Kasumi-1 (cell line): ENCODE data around the gene ELMO3.

ENCODE experiments used
- DNase-seq, 2 experiments: peaks; one replicate each; lab custom pipeline; 2025; lab: John Stamatoyannopoulos, UW

ELMO3 gene

DNA sequence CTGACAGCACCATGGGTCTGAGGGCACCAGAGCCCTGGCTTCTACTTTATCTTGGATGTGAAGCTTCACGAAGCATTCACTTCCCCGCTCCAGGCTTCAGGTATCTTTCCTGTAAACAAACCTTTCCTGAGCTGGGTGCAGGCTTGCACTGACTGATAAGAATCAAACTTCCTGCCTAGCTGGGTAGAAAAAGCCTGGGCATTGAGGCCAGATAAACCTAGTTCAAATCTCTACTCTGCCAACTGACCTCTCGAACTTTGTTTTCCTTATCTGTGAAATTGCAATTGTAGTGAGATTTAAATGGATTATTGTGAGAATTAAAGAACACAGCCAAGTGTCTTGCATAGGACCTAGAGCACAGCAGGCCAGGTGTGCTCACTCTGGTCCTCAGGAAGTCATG, 25.1 kb downstream of the ELMO3 start:
- no peak for DNase-seq

DNA sequence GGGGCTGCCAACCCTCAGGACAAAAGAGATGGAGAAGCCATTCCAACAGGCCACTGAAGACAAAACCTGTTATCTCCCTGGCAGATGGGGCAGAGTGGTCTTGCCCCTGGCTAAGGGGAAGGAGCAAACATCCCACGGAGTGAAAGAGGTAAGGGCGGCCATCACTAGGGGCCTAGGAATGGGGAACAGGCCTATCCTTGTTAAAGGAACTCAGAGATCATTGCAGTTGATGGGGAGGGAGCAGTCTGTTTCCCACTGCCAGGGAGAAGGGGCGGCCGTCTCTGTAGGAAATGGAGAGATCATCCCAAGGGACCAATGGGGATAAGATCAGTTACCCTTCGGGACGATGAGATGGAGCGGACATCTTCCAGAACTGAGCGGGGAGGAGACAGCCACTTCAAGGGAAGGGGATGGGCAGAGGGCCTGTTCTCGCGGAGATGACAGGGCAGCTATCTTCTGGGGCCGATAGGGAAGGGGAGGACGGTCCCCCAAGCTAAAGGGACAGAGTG, 27.4 kb downstream of the ELMO3 start:
- no peak for DNase-seq

DNA sequence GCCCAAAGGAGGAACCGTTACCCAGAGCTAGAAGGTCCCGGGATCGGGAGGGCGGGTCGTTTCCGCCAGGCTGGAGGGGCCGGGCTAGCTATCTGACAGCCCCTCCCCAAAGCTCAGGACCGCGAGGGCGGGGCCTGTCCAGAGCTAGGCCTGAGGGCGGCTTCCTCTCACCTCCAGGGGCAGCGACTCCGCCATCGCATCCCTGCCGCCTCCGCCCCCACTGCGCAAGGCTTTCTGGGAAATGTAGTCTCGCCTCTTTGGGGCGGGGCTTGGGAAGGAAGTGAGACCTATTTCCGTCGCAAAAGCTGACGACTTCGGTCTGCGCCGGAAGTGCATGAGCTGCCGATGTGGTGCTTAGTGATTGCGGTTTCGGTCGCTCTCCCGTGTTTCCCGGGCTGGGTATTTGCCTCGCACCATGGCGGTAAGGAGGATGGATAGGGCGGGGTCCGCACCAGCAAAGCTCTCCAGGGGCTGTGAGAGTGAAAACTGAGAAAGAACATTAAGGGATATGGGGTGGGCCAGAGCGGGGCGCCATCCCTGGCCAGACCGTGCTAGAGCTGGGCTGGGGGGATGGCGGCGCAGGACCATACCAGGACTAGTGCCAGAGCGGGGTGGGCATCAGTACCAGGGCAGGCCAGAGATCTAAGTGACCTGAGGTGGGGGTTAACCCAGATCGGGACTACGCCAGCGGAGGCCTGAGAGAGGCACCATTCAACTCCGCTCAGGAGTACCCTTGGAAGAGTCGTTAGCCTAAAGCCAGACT, 28.1 kb downstream of the ELMO3 start, which contains the start of gene TMEM208:
Gene TMEM208 (plus strand): TSS at position 327 of the 763 bp plus-strand sequence. CDS start 89 bp downstream, at position 416.
- DNase-seq, result peak; percentile 94 to 96

DNA sequence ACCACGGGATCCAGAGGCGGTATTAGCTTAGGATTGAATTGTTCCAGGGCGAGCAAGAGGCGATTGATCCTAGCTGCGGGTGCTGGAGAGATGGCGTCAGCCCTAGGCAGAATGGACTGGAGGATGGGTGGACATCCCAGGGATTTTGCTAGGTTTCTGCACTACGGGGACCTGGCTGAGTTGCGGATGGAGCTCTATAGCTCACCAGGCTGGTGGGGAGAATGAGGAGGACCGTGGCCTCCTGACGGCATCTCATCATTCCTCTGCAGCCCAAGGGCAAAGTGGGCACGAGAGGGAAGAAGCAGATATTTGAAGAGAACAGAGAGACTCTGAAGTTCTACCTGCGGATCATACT, 28.6 kb downstream of the ELMO3 start:
- no peak for DNase-seq

DNA sequence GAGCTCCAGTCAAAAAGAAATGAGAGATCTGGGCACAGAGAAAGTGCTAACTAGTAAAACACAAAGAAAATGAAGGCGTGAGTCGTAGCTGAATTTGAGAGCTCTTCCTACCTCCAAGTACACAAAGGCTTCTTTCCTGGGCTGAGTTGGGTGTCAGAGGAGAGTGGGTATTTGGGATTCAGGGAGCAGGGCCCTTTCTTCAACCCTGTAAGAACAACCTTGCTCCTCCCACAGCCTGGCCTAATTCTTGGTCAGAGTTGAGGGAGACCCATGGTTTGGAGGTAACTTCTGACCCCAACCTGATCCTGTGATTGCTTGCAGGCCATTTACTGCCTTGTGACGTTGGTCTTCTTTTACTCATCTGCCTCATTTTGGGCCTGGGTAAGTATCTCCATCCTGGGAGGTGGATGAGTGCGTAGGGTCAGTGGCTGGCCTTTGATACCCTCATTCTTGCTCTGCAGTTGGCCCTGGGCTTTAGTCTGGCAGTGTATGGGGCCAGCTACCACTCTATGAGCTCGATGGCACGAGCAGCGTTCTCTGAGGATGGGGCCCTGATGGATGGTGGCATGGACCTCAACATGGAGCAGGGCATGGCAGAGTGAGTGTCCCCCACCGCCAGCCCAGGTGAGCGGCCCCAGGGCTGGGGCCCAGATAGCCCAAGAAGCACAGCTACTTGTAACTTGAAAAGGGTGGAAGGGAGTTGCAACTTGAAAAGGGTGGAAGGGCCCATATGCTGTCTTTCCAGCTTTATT, 29.3 kb downstream of the ELMO3 start:
- no peak for DNase-seq

DNA sequence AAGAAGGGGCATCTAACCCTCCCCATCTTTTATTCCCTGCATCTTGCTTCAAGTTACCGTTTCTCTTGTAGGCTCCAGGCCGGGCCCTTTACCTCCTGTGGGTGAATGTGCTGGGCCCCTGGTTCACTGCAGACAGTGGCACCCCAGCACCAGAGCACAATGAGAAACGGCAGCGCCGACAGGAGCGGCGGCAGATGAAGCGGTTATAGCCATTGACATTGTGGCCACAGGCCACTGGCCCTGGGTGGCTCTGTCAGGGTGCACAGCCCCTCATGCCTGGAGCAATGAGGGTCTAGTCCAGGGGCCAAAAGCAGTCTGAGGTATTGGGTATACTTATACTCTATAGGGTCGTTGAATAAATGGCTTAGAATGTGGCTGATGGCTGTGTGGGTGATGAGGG, 30.0 kb downstream of the ELMO3 start:
- DNase-seq, result no peak

DNA sequence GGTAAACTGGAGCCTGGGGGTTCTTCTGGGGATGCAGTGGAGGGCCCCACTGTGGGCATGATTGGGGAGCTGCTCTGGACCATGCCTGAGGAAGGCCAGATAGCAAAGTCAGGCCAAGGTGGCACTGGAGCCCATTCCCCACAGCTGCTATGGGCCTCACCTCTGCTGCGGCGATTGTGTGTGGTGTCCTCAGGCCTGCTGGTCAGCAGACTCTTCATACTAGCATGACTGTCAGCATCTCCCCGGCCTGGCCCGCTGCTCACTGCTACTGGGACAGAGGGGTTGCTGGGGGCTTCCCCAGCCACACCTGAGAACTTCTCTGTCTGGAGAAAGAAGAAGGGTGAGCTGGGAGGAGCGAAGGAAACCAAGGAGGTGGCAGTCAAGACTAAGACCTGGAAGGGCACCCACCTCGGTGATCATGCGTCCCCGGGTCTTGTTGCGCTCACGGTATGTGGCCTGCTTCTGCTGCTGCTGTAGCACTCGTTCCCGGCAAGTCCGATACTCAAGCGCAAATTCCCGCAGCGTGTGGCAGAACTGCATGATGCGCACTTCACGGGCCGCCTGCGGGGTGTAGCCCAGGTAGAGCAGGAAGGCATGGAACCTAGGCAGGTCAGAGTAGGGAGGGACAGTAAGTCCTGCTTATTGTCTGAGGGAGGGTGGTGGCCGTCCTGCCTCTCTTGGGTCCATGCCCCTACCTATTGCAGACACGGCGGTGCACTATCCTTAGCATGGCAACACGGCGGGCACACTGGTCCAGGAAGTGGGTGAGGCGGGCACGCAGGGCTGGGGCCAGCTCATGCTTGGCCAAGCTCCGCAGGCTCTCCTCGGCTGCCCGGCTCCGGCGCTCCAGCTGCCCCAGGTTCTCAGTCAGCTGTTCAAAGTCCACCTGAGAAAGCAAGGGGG, 31.2 kb downstream of the ELMO3 start:
- DNase-seq, result no peak

DNA sequence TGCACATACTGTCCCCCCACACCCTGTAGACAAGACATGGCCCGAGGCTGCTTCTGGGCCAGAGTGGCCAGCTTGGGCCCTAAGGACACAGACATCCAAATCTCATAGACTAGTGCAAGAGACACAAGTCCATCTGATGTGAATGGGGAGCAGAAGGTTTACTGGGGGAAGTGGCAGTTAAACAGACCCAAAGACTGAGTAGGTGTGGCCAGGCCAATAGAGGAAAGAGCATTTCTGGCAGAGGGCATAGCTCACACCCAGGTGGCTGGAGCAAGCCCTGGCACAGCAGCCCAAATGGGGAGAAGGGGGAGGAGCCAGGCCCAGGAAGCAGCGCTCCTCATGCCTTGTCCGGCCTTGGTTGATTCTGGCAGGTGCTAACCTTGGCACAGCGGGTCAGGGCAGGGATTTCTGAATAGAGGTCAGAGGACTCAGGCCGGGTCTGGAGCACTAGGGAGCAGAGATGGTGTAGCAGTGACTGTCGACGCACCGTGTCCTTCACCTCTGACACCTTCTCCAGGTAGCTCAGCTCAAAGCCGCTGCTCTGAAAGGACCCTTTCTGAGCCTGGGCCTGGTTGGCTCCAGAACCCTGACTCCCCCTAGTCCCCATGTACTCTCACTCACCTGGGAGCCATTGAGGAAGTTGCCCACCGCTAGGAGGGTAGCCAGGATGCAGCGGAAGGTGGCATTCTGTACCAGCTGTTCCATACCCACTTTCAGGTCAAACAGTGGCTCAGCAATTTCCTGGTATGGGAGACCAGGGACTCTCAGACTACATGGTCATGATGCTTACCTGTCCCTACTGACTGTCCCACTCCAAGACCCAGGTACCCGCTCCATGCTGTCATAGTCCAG, 32.1 kb downstream of the ELMO3 start:
- DNase-seq, result no peak

DNA sequence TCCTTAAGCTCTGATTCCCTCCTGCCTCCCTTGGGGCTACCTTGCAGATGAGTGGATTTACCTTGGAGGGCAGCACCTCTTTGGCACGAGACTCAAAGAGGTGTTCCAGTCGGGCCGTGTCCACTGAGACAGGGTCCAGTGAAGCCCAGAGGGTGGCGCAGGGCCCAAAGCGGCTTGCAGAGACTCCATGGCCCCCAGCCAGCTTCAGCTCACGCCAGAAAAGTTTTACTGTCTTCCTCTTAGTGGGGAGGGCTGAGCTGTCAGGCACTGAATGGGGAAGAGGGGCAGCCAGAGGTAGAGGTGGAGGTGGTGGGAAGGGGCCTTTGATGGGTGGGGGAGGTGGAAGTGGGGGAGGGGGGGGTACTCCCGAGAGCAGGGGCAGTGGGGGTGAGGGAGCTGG, 34.7 kb downstream of the ELMO3 start:
- DNase-seq, result no peak

DNA sequence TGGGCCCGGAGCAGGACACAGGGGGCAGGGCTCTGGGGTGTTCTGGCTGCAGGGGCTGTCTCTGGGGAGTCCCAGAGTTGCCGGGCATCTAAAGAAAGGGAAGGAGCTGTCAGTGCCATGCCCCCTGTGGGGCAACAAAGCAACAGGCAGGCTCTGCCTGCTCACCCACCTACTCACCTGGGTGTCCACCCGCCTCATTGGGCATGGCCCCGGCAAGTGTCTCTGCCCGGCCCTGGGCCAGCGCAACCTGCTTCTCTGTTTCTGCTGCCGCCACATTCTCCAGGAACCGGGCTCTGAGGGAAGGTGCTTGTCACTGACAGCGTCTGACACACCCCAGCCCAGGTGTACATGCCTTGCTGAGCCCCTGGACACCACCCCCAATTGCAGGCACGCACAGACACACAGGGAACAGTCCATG, 35.3 kb downstream of the ELMO3 start:
- no peak for DNase-seq

DNA sequence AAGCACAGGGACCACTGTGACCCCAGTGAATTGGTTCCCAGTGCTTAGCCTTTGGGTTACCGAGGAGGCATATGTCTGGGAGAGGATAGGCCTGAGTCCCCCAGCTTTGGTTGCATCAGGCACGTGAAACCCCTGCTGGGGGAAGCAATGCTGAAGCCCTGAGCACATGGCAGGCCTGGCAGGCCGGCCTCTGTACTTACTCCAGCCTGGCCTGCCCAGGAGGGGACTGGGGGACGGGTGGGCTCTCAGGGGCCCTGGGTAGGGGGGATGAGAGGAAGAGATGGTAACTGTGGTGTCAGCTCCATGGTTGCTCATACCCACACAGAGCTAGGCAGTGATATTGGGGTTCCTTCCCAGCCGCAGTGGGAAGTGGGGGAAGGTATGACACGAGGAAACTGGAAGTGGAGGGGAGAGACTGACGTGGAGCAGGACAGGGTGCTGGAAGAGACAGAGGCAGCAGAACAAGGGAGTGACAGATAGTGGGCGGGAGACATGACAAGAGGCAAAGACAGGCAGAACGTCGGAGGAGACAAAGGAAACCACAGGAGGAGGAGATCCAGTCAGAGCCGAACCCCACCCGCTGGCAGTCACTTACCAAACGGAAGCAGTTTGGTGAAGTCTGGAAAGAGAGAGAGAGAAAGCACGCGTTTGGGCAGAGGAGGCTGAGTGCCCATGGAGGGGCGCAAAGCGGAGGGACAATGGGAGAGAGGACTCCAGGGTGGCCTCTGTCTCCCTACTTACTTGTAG, 37.1 kb downstream of the ELMO3 start:
- DNase-seq, result no peak

DNA sequence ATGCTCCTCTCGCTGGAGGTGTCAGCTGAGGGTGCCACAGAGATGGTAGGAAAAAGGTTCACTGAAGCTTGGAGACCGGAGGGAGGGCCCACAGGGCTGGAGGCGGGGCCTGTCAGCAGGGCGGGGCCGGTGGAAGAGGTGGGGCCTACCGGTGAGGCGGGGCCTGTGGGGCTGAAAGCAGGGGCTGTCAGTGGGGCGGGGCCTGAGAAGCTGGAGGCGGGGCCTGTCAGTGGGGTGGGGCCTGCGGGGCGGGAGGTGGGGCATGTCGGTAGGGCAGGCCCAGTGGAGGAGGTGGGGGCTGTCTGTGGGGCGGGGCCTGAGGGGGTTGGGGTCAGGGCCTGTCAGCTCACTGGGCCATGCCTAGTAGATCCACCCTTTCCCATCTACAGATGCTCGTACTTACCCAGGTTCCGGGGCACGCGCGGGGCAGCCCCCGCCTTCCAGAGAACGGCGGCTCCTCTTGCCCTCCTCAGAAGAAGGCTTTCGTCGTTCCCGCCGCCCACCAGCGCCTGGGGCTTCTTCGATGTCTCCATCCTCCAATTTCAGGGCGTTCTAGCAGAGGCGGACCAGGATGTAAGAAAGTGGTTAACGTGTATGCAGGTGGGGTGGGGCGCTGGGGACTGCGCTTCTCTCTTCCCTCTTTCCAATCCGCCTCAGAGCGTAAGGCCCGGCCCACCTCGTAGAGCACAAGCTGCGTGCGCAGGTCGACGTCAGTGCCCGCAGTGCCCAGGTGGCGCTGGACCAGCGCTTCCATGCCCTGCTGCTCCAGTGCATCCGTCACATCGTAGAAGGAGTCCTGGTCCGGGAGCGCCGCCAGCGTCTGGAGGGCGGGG, 37.8 kb downstream of the ELMO3 start:
- peak; percentile 31 to 41 for DNase-seq

DNA sequence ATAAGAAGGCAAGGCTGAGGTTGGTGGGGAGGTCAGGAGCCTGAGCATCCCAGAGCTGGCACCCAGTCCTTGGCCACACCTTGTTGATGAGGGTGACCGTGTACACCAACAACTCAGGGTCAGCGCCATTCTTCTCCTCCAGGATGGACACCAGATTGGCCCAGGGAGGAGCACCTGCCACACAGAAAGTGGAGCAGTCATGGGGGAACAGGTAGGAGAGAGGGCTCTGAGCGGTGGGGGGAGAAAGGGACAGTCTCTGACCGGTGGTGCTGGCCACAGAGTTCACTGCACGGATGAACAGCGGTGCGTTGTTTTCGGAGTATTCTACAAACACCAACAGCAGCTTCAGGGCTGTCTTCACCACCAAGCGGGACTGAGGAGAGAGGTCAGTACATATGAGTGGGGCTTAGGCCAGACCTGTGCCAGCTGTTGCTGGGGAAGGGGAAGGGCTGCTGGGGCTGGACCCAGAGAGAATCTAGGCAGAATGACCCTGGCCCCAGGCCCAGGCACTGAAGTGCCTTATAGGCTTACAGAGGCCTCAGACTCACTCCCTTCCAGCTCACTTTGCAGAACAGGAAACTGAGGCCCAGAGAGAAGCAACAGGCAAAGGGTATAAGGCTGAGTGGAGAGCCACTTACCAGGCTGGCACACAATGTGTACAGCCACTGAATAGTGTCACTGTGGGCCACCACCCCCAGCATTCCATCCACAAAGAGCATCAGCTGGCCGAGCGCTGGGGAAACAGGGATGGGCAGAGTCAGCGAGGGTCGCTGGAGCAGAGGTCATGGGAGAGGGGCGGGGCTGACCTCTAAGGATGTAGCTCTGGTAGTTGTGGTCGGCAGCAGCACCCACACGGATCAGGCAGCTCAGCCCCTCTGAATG, 38.7 kb downstream of the ELMO3 start:
- no peak for DNase-seq

DNA sequence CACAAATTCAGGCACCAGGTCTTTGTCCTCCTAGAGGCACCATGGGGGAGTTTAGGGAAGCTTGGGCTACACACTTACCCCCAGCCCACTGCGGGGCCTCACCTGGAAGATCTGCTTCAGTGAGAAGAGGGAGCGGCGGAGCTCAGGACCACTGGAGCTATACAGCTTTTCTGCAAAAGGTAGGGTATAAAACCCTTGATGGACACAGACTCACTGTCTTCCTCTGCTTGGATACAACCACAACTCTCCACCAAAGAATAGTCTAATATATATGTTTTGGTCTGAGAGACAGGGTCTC, 39.3 kb downstream of the ELMO3 start:
- no peak for DNase-seq

DNA sequence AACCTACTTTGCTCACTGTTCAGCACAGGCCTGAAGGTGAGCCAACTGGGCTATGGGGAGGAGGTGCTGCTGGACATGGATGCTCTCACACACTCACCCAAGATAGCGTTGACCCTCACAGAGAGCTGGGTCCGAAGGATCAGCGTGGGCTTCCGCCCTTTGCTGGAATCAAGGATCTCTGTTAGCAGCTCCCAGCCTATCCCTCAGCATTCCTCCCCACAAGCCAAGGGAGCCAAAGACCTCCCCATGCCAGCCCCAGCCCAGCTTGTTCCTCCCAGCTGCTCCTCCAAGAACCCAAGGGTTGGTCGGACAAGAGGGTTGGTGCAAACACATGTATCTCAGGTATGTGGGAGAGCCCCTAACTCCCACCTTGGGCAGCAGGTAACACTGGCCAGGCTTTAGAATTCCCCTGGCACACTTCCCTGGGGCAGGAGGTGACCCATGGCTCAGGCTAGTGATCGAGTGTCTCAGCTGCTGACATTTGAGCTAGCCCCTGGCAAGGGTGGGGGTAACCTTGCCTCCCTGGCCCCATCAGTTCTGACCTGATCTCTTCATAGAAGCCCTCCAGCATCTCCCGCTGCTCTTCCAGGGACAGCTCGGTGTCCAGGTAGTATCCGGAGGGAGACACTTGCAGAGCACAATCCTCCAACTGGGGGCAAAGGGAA, 40.0 kb downstream of the ELMO3 start:
- DNase-seq, result no peak

DNA sequence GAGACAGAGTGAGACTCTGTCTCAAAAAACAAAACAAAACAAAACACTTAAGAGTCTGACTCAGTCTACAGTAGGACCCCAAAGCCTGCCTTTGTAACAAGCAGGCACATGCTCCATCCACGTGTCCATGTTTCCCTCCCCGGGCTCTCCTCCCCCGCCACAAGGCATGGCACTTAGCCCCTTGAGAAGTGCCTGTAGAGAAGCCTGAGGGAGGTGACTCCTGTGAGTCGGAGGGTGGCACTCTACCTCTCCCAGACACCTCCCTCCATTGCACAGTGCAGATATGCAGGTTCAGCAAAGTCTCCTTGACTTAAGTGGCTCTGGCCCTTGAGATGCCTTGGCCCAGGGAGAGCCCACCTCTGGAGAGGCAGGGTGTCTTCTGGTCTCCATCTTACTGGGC, 41.6 kb downstream of the ELMO3 start:
- DNase-seq, result no peak

DNA sequence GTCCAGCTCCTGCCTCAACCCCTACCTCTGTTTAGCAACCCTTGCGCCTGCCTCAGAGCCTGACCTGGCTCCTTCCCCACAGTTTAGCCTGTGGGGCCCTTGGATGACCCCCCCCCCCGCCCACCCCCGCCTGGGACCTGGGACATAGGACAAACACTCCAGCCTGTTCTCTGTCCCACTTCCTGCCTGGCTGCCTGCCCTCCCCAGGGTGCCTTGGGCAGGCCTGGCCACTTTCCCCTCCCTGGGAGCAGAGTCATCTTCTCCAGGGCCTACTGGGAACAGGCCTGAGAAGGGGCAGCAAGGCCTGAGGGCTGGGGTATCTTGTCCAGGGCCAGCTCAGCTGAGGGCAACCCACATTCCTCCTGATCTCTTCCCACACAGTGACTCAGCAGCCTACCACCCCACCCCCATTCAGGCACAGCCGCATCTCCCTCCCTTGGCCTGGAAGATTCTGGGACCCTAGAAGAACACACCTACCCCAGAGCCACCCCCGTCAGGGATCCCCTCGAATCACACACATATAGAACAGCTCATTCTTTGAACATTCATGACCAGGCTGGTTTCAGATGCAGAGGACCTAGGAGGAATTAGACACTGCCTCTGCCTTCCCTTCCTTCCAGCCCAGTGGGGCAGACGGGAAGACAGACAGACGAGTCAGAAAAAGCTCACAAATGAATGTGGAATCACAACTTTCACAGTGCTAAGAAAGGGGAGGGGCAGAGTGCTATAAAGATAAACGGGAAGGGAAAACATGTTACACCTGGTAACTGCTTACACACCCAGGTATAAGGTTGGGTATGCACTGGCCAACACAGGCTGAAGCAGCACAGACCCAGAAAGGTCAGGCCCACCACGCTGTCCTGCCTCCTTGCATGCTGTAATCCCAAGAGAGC, 42.3 kb downstream of the ELMO3 start:
- DNase-seq, result no peak
